Raji (cell line): ENCODE results near the gene SEMA4D.

Source experiments
- POLR2A ChIP-seq: IDR thresholded peaks from 2 replicates; pipeline ENCODE4 v1.6.1; 2011; ENCODE audit warnings: low read depth, low read length, control low read depth; ENCODE audit not compliant: insufficient read depth

The SEMA4D gene

DNA sequence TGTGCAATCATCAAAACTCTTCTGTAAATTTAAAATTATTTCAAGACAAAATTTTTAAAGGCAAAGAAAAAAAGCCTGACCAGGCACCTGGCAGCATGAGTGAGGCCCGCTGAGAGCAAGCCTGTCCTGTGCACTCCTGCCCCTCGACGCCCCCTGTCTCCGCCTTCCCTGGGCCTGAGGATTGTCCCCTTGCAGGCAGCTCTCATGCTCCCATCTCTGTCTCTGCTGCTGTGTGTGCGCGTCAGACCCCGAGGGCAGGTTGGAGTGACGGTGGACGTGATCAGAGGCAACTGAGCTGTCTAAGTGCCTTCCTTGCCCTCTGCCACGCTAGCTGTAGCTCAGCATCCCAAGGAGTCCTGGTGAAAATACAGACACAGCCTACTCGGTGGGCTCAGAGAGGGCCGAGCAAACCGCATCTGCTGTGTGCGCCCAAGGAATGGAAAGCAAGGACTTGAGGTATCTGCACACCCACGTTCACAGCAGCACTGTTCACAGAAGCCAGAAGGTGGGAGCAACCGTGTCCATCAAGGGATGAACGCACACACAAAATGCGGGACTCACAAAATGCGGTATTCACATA lies 114.1 kb downstream of the SEMA4D start:
- TF ChIP-seq POLR2A, result no peak

- no peak for TF ChIP-seq POLR2A
Observed at GRCh38 chr9:89383030-89383720, 114.7 kb downstream of the SEMA4D start.

GRCh38 chr9:89382026-89382986 lies 115.6 kb downstream of the SEMA4D start:
- TF ChIP-seq POLR2A, result no peak

DNA sequence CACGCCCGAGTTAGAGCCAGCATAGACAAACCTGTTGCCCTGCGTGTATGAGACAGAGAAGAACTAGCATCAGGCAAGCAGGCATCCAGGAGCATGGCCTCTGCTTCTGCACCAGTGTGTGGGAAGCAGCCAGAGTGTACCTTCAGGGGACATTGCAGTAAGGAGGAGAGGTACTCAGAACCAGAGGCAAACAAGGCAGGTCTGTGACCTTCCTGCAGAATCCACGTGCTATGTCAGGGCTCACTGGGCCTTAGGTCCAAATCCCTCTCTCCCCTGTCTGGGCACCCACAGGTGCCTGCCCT lies 116.7 kb downstream of the SEMA4D start:
- TF ChIP-seq POLR2A, result no peak

GRCh38 chr9:89380437-89381307 lies 117.2 kb downstream of the SEMA4D start:
- no peak for TF ChIP-seq POLR2A

DNA sequence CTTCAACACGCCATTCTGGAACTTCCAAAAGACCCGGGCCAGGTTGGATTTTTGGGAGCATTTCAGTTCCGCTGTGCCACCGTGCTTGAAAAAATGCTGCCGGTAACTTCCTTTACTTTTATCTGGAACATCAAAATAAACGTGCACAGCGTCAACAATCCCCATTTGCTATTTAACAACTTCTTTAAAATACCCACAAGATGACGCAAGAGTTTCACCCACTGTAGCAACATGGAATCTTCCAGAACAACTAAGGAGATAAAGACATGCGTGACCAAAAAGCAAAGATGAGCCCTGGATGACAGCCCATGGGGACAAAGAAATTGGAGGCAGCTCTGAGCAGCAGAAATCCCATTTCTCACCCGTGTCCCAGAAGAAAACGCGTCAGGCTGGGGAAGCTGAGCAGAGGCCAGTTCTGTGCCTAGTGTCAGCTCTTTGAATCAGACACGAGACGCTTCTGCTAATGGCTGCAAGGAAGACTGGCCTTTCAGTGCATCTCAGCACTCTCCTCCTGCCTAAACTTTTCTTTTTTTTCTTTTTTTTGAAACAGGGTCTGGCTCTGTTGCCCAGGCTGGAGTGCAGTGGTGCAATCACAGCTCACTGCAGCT lies 118.3 kb downstream of the SEMA4D start:
- no peak for TF ChIP-seq POLR2A

- TF ChIP-seq POLR2A, result no peak
Observed at GRCh38 chr9:89379031-89379430, 118.9 kb downstream of the SEMA4D start.

DNA sequence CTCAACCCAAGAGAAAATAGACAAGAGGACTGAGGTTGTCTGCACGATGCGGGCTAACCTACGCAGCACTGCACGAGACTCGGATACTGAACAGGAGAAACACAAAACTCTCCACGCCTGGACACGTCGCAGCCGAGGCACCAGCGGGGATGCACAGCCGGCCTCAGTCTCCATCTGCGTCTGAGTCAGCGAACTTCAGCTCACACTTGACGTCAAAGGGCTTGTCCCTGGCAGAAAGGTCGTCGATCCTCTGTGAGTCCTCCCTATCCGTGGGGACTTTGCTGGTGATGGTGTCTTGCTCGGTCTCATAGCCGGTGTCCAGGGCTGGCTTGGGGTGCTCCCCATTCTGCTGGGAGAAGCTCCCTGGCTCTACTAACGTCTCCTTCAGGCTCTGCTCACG lies 119.4 kb downstream of the SEMA4D start:
- no peak for TF ChIP-seq POLR2A

- no peak for TF ChIP-seq POLR2A
Observed at GRCh38 chr9:89377411-89377810, 120.5 kb downstream of the SEMA4D start.

DNA sequence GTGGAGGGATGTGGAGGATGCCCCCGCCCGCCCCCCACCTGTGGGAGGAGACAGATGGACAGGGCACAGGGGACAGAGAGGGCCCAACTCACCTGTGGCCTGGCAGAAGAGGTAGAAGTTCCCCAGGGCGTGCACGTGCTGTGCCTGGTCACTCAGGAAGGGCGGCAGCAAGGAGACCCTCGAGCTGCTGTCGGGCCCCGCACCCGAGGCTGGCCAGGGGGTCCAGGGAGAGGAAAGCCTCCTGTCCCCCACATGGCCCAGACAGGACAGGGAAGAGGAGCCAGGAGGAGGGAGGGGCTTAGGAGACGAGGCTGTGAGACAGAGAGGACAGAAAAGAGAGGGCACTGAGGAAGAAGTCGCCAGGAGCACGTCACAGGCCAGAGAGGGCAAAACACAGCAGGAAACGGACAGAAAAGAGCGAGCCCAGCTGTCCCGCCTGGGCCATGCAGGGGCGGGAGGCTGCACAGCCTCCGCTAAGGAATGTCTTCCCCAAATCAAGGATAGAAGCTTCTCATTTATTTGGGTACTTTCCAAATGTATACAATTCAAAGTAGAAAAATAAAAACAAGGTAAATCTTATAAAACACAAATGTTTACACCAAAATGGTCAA lies 121.1 kb downstream of the SEMA4D start:
- no peak for TF ChIP-seq POLR2A

DNA sequence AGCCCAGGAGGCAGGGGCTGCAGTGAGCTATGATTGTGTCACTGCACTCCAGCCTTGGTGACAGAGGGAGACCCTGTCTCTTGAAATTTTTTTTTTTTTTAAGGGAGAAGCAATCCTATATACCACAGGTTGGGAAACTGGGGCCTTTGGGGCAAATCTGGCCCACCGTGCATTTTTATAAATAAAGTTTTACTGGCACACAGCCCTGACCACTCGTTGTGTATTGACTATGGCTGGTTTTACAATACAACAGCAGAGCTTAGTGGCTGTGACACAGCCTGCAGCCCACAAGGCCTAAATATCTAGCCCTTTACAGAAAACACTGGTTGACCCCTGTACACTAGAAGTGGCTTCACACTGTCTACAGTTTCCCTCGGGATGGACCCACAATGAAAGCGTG lies 121.6 kb downstream of the SEMA4D start:
- TF ChIP-seq POLR2A, result no peak

GRCh38 chr9:89375191-89375760 lies 122.6 kb downstream of the SEMA4D start:
- TF ChIP-seq POLR2A, result no peak

DNA sequence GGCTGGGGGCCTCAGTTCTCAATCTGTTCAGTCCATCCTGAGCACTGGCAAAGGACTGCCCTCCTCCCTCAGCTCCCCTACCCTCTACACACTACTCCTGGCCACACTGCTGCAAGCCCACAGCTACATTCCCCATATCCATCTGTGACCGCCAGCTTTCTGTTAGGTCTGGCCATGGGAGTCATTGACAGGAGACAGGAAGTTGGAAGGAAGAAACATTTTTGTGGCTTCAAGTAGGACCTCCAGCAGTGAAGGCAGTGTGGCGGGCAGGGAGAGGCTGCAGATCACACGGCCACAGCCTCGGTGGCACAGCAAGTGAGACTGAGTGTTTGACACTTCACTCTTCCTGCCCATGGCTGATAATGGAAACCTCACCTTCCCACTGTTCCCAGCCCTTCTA lies 123.7 kb downstream of the SEMA4D start:
- TF ChIP-seq POLR2A, result no peak

DNA sequence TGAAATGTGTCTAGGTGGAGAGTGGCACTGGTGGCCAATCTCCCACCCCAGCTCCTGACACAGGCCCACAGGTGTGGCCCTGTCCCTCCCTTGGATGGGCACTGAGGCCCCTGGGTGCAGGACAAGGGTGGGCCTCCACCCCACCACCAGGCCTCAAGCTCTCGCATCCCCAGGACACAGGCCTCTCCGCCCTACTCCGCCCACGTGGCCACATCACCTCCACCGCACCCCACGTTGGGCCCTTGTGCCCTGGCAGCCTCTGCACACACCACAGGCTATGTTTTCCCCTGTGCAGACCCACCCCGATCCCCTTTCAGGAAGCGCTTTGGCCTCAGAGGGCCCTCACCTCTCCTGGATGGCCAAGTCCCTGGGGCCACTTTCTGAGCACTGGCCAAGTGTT lies 124.9 kb downstream of the SEMA4D start:
- no peak for TF ChIP-seq POLR2A
